Esophagus (tissue), 2 donors: Measurements from ENCODE around the gene FBXO36. TPM values are rescaled to one million over a fixed set of nuclear protein-coding genes. Genes with fewer than 3 reads are reported as not detected.

Experiments
- H3K27ac ChIP-seq, 2 donors: one replicate each; pipeline ENCODE4 v1.5.1; 2013; ENCODE audit warnings: low read depth in 2 of 2, mild to moderate bottlenecking in 2 of 2, inconsistent platforms in 1 of 2, low read length in 1 of 2, moderate library complexity in 1 of 2
- H3K27me3 ChIP-seq, 2 donors: one replicate each; pipeline ENCODE4 v1.6.1; 2013; ENCODE audit warnings: low read length in 2 of 2, control low read depth in 1 of 2, mild to moderate bottlenecking in 1 of 2; ENCODE audit not compliant: insufficient read depth in 2 of 2, control insufficient read depth in 1 of 2
- H3K36me3 ChIP-seq, 2 donors: one replicate each; pipeline ENCODE4 v1.6.1; 2013; ENCODE audit warnings: low read length in 1 of 2; ENCODE audit not compliant: control insufficient read depth in 2 of 2, insufficient read depth in 2 of 2
- H3K4me1 ChIP-seq, 2 donors: one replicate each; pipeline ENCODE4 v1.6.1; 2013; ENCODE audit warnings: low read length in 1 of 2; ENCODE audit not compliant: control insufficient read depth in 2 of 2, insufficient read depth in 2 of 2
- H3K4me3 ChIP-seq, 2 donors: one replicate each; pipeline ENCODE4 v1.5.1; 2013; ENCODE audit warnings: low read length in 2 of 2, mild to moderate bottlenecking in 2 of 2, low read depth in 1 of 2, moderate library complexity in 1 of 2
- H3K9me3 ChIP-seq, 2 donors: one replicate each; pipeline ENCODE4 v1.6.1; 2013; ENCODE audit warnings: mild to moderate bottlenecking in 2 of 2, low read depth in 1 of 2, low read length in 1 of 2, moderate library complexity in 1 of 2; ENCODE audit not compliant: control insufficient read depth in 2 of 2, insufficient read depth in 1 of 2
- WGBS, 2 donors: extraction: QIAGEN DNeasy Blood & Tissue Kit; methylation state at CpG; one replicate each; pipeline ENCODE4 v1.1.7; 2013; 5-methylcytosine and 5-hydroxymethylcytosine counted together
- polyA plus RNA-seq, 2 donors: library from polyadenylated mRNA; stranded (reverse); fragments of 200-250 nt; gene quantifications; one replicate each; pipeline ENCODE4 v1.2.3, GENCODE V29; 2013
- donor health status: healthy with polysubstance abuse.
- donor health status: Bipolar disorder and iron deficiency.

The FBXO36 gene
- polyA plus RNA-seq, 2 donors: 0.57 to 1.3 TPM

DNA sequence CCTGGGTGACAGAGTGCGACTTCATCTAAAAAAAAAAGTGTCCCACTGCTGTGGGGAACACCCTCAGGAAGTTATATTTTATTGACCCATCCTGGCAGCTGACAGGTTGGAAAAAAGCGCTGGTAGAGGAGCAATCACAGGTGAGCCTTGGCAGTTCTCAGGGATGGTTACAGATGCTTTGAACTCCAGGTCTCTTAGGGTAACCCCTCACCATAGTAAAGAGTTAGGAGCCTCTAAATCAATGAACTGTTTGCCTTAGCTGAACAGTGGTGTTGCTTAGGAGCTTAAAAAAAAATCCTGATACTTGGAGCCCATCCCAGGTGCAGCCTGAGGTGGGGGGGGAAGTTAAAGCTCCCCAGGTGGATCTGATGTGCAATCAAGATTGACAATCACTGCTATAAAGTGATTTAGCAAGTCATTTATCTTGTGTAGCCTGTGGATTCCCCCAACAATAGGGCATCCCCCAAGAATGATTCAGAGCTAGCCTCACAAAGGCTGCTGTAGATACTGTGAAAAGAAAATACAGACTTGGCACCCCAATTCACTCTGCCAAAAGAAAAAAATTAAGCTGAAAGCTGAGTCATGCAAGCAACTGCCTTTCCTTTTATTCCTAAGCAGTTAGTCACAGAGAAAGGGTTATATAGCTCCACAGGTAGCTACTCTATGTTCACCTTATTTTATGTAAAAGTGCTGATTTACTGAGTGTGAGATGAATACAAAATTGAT is 131.6 kb downstream of the FBXO36 start:
- Histone ChIP-seq H3K27me3 (no peaks in the 10 kb centered on the region), H3K9me3 (no peaks in the 10 kb centered on the region), H3K4me1 (no peaks in the 10 kb centered on the region), H3K4me3 (no peak overlapping the region), H3K27ac (peak overlapping the region; percentile 11 to 33), H3K36me3 (no peaks in the 10 kb centered on the region)
- 66 to 74% methylated on average over 2 of the region's 2 CpGs for WGBS, 2 donors

DNA sequence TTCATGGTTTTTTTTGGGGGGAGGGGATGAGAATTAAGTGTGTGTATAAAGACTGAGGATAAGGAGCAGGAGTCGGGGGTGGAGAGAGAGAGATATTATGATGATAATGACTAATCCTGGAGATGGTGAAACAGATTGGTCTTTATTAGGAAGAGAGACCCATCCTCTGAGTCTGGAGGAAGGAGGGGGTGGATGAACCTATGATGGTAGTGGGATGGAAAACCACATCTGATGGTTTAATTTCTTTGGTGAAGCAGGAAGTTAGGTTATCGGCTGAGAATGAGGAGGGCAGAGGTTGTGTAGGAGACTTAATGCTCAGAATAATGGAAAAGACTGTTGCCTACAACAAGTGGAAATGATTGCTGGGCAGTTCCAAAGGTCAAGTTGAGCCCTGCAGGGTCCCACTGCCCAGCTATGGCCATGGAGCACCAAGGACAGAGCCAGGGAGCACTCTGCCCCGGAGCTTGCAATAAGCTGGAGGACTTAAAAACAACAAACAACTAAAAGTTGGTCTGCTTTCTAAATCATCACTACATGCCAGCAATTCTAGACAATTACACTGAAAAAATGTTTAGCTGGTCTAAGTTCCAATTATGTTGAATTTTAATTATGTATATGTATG is 138.5 kb downstream of the FBXO36 start:
- Histone ChIP-seq H3K36me3 (no peaks in the 10 kb centered on the region), H3K4me1 (no peaks in the 10 kb centered on the region), H3K4me3 (no peak overlapping the region), H3K27ac (no peak overlapping the region), H3K9me3 (no peaks in the 10 kb centered on the region), H3K27me3 (no peaks in the 10 kb centered on the region)
- WGBS, 2 donors: 84 to 89% methylated on average over 3 of the region's 3 CpGs

Other genes with a start within 250 kb of the FBXO36 start
- under 1 TPM; 0.24 to 0.29 TPM for gene DNER, start 207.9 kb upstream of the FBXO36 start, polyA plus RNA-seq
- 10 to 100 TPM; 17.9 to 25.8 TPM for gene TRIP12, start 494 bp upstream of the FBXO36 start, polyA plus RNA-seq
- gene SLC16A14, start 146.4 kb downstream of the FBXO36 start, polyA plus RNA-seq: 1 to 10 TPM; 2.0 to 2.6 TPM